Germinal center (tissue), 1 donor: Measurements from ENCODE around the gene PLEKHB1.

Experiments
- DNase-seq: peaks from one replicate; pipeline ENCODE4 v3.0.0; 2012; ENCODE audit warnings: mixed read lengths, low spot score

The PLEKHB1 gene, protein sequence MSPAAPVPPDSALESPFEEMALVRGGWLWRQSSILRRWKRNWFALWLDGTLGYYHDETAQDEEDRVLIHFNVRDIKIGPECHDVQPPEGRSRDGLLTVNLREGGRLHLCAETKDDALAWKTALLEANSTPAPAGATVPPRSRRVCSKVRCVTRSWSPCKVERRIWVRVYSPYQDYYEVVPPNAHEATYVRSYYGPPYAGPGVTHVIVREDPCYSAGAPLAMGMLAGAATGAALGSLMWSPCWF

GRCh38 chr11:73645972-73646631 is at the start of gene PLEKHB1:
TSS of gene PLEKHB1 (plus strand) at chr11:73646581. CDS start at chr11:73646609, 28 bp downstream.
- DNase-seq, result no peak

GRCh38 chr11:73597336-73597955 is 48.9 kb upstream of the PLEKHB1 start:
- peak; percentile 2 for DNase-seq

DNA sequence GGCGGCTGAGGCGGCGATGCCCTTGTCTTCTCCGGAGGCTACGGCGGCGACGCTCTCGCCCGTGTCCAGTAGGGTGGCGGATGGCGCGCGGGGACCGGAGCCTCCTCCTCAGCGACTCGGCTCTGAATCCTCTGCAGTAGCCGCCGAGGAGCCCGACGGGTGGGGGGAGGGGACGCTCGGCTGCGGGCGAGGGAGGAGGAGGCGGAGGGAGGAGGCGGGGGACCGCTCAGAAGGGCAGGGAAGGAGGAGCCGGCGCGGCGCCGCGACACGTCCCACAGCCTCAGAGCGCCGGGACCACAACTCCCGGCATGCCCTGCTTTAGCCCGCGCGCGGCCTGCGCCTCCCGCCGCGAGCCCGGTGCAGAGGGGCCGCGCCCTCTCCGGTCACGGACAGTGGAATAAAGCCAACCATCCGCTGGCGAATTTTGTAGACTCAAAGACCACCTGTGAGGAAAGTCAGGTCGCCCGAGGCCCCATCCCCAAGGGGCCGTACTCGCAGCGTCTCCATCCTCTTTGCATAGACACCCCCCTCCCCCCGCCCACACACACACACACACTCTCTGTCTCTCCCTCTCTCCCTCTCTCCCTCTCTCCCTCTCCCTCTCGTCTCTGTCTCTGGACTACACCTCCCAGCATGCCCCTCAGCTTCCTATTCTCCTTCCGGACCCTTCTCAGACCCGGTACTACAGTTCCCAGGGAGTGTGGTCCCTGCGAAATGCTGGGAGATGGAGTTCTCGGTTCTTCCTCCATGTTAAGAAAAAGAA is 48.2 kb upstream of the PLEKHB1 start, which contains the start of gene FAM168A:
Gene FAM168A, minus strand, starts transcription at position 157 of the 763 bp plus-strand sequence. CDS start 129,638 bp downstream, outside the sequence.
- peak; percentile 94 for DNase-seq

DNA sequence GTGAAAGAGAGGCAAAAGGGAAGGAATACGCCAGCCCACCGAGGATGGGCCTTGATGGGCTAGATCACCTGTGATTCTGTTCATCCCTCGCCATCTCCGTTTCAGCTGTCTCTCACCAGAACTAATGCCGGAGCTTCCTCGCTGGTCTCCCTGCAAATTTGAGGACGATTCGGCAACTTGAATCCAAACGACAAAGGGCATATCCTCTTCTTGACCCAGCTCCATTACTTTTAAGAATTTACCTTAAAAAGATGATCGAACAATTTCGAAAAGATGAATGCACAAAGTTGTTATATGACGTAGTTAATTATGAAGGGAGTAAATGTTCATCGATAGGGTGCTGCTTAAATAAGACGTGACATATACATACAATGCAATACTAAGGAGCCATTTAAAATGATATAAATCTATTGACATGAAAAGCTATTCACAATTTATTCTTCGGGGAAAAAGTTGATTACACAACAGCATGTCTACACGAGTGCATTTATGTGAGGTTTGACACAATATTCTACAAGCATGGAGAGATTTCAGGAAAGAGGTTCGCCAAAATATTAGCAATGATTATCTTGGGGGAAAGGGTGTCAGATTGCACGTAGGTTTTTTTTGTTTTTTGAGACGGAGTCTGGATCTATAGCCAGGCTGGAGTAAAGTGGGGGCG is 47.5 kb upstream of the PLEKHB1 start:
- DNase-seq, result no peak

DNA sequence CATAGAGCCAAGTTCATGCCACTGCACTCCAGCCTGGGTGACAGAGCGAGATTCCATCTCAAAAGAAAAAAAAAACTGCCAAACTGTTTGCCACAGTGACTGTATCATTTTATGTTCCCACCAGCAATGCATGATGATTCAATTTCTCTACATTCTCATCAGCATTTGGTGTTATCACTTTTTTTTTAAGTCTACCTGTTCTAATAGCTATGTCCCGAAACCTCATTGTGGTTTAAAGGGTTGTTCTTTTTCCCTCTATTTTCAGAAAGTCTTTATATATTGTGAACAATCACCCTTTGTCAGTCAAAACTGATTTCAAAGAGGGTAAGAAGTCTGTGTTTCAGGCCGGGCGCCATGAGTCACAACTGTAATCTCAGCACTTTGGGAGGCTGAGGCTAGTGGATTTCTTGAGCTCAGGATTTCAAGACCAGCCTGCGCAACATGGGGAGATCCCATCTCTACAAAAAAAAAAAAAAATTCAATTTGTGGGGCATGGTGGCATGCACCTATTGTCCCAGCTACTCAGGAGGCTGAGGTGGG is 33.7 kb upstream of the PLEKHB1 start:
- no peak for DNase-seq

DNA sequence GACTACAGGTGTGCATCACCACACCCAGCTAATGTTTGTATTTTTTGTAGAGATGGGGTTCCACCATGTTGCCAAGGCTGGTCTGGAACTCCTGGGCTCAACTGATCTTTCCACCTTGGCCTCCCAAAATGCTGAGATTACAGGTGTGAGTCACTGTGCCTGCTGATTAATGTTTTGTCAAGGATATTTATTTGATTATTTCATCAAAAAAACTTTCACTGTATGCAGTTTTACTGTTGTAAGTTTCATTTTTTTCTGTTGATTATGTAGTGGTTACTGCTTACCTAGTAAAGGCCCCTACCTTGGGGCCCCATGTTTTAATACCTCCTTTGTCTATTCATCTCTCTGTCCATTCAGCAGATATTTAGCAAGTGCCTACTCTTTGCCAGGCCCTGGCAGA is 31.8 kb upstream of the PLEKHB1 start:
- no peak for DNase-seq

GRCh38 chr11:73622926-73623593 is 23.3 kb upstream of the PLEKHB1 start:
- no peak for DNase-seq

GRCh38 chr11:73623686-73624085 is 22.7 kb upstream of the PLEKHB1 start:
- no peak for DNase-seq

GRCh38 chr11:73625696-73626318 is 20.6 kb upstream of the PLEKHB1 start:
- DNase-seq, result peak; percentile 85

- DNase-seq, result no peak
Observed at GRCh38 chr11:73629907-73630306, 16.5 kb upstream of the PLEKHB1 start.

DNA sequence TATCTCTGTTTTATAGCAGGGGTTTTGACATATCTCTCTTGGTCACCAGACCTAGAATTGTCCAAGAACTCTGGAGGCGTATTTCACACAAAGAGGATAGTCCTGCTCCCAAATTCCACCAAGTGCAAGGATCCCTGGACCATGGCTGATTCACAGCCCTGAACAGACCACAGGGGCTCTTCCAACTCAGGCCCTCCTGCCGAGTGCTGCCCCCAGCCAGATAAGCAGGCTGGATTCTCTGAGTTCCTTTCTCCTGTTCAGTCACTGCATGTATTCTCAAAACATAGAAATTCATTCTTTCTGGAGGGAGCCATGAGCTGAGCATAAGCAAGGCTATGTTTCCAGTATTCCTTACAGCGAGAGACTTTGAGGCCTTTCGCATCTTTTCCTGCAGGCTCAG is 13.4 kb upstream of the PLEKHB1 start:
- DNase-seq, result no peak

GRCh38 chr11:73633999-73634398 is 12.4 kb upstream of the PLEKHB1 start:
- DNase-seq, result no peak

GRCh38 chr11:73635721-73636120 is 10.7 kb upstream of the PLEKHB1 start:
- no peak for DNase-seq

DNA sequence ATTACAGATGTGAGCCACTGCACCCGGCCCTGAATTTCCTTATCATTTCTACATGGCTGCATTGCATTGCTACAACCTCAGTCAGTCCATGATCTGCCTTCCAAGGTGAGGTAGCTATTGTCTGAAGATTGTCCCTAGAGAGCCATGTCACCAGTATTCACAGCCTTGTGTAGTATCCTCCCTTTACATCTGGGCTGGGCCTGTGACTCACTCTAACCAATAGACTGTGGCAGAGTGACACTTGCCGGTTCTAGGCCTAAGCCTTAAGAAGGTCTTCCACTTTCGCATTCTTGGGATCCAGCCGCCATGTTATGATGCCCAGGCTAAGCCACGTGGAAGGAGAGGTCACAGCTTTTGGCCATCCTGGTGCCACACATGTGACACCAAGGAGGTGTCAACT is 10.1 kb upstream of the PLEKHB1 start:
- DNase-seq, result no peak

- no peak for DNase-seq
Observed at GRCh38 chr11:73637012-73637411, 9.4 kb upstream of the PLEKHB1 start.

GRCh38 chr11:73640592-73640991 is 5.8 kb upstream of the PLEKHB1 start:
- no peak for DNase-seq

DNA sequence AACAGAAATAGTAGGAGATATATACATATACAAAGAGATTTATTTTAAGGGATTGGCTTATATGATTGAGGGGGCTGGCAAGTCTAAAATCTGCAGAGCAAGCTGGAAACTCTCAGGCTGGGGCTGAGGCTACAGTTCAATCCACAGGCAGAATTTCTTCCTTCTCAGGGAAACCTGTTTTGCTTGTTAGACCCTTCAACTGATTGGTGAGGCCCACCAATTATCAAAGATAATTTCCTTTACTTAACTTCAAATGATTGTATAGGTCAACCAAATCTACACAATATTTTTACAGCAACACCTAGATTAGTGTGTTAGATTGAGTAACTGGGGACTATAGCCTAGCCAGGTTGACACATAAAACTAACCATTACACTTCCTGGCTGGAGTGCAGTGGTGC is 4.7 kb upstream of the PLEKHB1 start:
- no peak for DNase-seq

DNA sequence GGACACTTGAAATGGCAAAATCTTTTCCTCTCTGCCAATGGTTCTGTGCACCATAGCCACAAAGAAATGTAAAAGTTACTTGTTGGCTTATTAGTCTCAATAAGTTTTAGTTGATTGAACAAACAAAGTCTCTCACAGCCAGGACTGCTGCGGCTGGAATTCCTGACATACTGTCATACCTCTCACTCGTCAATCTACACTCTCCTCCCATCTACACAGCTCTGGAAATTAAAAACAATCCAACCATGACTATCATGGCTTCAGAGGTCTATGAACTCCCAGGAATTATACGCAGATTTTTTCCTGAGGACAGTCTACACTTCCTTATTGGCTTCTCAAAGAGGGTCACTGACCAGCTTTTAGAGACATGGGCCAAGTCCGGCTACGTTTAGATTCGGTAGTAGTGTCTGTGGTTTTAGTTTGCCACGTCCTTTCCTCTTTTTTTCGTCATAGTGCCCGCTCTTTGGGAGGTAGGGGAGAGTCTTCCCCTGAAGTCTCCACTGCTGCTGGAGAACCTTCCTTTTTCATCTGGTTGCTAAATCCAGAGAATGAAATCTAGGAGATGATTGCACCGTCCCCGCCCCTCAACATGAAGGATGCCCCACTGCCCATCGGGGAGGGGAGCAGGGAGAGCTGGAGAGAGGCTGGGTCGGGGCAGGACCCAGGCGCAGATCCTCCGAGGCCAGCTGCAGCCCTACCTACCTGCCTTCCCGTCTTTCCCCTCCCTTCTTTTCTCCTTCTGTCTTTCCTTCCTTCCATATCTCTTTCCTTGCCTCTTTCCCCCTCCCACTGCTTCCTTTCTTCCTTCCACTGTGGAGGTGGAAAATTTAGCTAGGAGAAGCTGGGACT is 1.0 kb upstream of the PLEKHB1 start:
- DNase-seq, result no peak

DNA sequence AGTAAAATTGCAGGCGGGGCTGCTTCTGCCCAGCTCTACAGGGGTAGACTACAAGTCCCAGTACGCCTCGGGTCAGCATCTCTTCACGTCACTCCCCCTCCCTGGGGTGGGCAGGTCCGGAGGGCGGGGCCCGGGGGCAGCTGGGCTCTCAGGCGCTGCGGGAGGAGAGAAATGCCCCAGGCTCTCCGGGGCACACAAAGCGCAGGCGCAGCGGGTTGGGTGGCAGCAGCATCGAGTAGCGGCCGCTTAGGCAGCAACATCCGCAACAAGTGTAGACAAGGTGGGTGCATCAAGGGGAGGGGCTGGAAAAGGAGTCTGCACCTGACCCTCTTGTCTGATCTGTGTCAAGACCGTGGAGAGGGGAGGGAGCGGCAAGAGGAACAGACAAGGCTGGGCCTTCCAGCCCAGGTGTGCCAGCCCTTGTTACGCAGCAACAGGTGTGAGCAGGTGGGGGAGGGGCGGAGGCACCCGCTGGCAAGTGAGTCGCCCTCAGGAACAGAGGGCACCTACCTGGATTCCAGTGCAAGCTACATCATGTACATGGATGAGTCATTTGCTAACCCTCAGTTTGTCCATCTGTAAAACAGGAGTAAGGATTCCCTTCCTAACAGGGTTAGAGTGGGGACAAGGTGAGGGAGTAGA is 1.2 kb downstream of the PLEKHB1 start:
- peak; percentile 93 for DNase-seq
